ENCODE results near the gene AFDN.

DNA sequence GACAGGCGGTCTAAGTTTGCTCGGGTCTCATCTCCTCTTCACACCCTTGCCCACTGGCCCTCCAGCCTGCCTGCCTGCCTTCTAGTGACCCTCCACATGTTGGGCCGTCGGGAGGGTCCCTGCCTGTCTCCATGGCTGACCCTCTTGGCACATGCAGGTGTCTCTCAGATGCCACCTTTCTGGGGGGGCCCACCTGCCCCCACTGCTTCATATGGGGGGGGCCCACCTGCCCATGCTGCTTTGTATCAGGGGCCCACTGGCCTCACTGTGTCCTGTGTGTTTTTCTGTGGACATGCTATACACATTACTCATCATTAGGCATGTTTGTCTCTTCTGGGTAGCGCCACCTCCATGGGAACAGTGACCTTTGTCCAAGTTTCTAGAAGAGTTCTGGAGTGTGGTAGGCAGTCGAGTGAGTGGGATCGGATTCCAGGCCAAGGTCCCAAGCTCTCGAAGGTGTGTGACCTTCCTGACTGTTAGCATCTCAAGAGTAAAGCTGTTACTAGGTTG lies 130.3 kb downstream of the AFDN start:
- TF ChIP-seq, protein P1, sequence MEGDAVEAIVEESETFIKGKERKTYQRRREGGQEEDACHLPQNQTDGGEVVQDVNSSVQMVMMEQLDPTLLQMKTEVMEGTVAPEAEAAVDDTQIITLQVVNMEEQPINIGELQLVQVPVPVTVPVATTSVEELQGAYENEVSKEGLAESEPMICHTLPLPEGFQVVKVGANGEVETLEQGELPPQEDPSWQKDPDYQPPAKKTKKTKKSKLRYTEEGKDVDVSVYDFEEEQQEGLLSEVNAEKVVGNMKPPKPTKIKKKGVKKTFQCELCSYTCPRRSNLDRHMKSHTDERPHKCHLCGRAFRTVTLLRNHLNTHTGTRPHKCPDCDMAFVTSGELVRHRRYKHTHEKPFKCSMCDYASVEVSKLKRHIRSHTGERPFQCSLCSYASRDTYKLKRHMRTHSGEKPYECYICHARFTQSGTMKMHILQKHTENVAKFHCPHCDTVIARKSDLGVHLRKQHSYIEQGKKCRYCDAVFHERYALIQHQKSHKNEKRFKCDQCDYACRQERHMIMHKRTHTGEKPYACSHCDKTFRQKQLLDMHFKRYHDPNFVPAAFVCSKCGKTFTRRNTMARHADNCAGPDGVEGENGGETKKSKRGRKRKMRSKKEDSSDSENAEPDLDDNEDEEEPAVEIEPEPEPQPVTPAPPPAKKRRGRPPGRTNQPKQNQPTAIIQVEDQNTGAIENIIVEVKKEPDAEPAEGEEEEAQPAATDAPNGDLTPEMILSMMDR (IDR thresholded peaks at IDR 0.05): no peak
- no peak for TF ChIP-seq EZH2 (IDR thresholded peaks at IDR 0.05)

All from neural progenitor cell (in vitro differentiated cells).